ENCODE results near the gene DSCAM.

DSCAM gene

DNA sequence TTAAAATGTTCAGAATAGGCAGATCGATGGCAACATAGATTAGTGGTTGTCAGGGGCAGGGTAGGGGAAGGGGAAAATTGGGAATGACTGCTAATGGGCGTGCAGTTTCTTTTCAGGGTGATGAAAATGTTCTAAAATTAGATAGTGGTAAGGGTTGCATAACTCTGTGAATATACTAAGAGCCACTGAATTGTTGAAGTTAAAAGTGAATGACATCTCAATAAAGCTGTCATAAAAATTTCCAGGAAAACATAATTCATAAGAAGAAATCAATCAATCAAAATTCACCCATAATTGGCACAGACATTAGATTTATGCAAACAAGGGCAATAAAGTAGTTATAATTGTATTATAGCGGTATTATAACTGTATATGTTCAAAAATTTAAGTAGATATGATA is 751.5 kb downstream of the DSCAM start:
- no peak overlapping the region for H3K18ac ChIP-seq (ENCODE audit: low read length)
- no peak overlapping the region for H2BK5ac ChIP-seq (ENCODE audit: low read length)
- no peak overlapping the region for H3K9ac ChIP-seq (ENCODE audit: low read length)
- no peak overlapping the region for H2AK5ac ChIP-seq (ENCODE audit: low read length)
- no peak overlapping the region for H2BK120ac ChIP-seq (ENCODE audit: low read depth, low read length)
- no peak overlapping the region for H4K5ac ChIP-seq (ENCODE audit: low read length)
- no peak overlapping the region for H3K27ac ChIP-seq (ENCODE audit: low read depth, low read length)
- H3K79me1 ChIP-seq (ENCODE audit: low read length): no peaks in the 10 kb centered on the region
- no peak overlapping the region for H3K4me3 ChIP-seq (ENCODE audit: low read length)
- DNase-seq: no peak
- no peak overlapping the region for H3K4ac ChIP-seq (ENCODE audit: low read depth, low read length)
- no peak overlapping the region for H2BK15ac ChIP-seq (replicated peaks; ENCODE audit: low read depth)
- no CpG with 5 or more reads among the region's 3 CpGs for WGBS (ENCODE audit: extremely low coverage, insufficient coverage, low lambda C conversion rate)
- H3K36me3 ChIP-seq (ENCODE audit: control insufficient read depth, insufficient read depth, low read length): no peaks in the 10 kb centered on the region
- H3K79me2 ChIP-seq (ENCODE audit: control insufficient read depth, insufficient read depth, low read length): no peaks in the 10 kb centered on the region
- H3K27me3 ChIP-seq (ENCODE audit: insufficient read depth, low read length, poor library complexity): no peaks in the 10 kb centered on the region
- no peak overlapping the region for H3K23ac ChIP-seq (ENCODE audit: low read length)
- no peak overlapping the region for H3K56ac ChIP-seq (ENCODE audit: low read length)
- H3K4me1 ChIP-seq (ENCODE audit: control insufficient read depth, low read depth, low read length): no peaks in the 10 kb centered on the region
- no peak overlapping the region for H4K8ac ChIP-seq (ENCODE audit: low read depth, low read length)
- H3K4me2 ChIP-seq (ENCODE audit: low read length): no peak overlapping the region

GRCh38 chr21:40080385-40080784 is 766.6 kb downstream of the DSCAM start:
- no peak for DNase-seq
- Histone ChIP-seq H3K4me3 (ENCODE audit: low read length) (no peak overlapping the region), H3K27ac (ENCODE audit: low read depth, low read length) (no peak overlapping the region), H4K5ac (ENCODE audit: low read length) (no peak overlapping the region), H2AK5ac (ENCODE audit: low read length) (no peak overlapping the region), H3K4ac (ENCODE audit: low read depth, low read length) (no peak overlapping the region), H2BK120ac (ENCODE audit: low read depth, low read length) (no peak overlapping the region), H3K4me2 (ENCODE audit: low read length) (no peak overlapping the region), H3K18ac (ENCODE audit: low read length) (no peak overlapping the region), H3K56ac (ENCODE audit: low read length) (no peak overlapping the region), H3K27me3 (ENCODE audit: insufficient read depth, low read length, poor library complexity) (no peaks in the 10 kb centered on the region), H3K36me3 (ENCODE audit: control insufficient read depth, insufficient read depth, low read length) (no peaks in the 10 kb centered on the region), H4K8ac (ENCODE audit: low read depth, low read length) (no peak overlapping the region), H3K79me2 (ENCODE audit: control insufficient read depth, insufficient read depth, low read length) (no peaks in the 10 kb centered on the region), H3K79me1 (ENCODE audit: low read length) (no peaks in the 10 kb centered on the region), H3K23ac (ENCODE audit: low read length) (no peak overlapping the region), H3K9ac (ENCODE audit: low read length) (no peak overlapping the region), H2BK15ac (replicated peaks; ENCODE audit: low read depth) (no peak overlapping the region), H2BK5ac (ENCODE audit: low read length) (no peak overlapping the region), H3K4me1 (ENCODE audit: control insufficient read depth, low read depth, low read length) (no peaks in the 10 kb centered on the region)
- no CpG with 5 or more reads among the region's 3 CpGs for WGBS (ENCODE audit: extremely low coverage, insufficient coverage, low lambda C conversion rate)

- Histone ChIP-seq H3K79me1 (ENCODE audit: low read length) (no peaks in the 10 kb centered on the region), H3K4ac (ENCODE audit: low read depth, low read length) (no peak overlapping the region), H3K4me3 (ENCODE audit: low read length) (no peak overlapping the region), H4K8ac (ENCODE audit: low read depth, low read length) (no peak overlapping the region), H3K23ac (ENCODE audit: low read length) (no peak overlapping the region), H3K4me1 (ENCODE audit: control insufficient read depth, low read depth, low read length) (no peaks in the 10 kb centered on the region), H3K27ac (ENCODE audit: low read depth, low read length) (no peak overlapping the region), H2BK120ac (ENCODE audit: low read depth, low read length) (no peak overlapping the region), H3K4me2 (ENCODE audit: low read length) (no peak overlapping the region), H4K5ac (ENCODE audit: low read length) (no peak overlapping the region), H2BK5ac (ENCODE audit: low read length) (no peak overlapping the region), H3K9ac (ENCODE audit: low read length) (no peak overlapping the region), H3K18ac (ENCODE audit: low read length) (no peak overlapping the region), H2AK5ac (ENCODE audit: low read length) (no peak overlapping the region), H3K56ac (ENCODE audit: low read length) (no peak overlapping the region), H3K27me3 (ENCODE audit: insufficient read depth, low read length, poor library complexity) (no peaks in the 10 kb centered on the region), H2BK15ac (replicated peaks; ENCODE audit: low read depth) (no peak overlapping the region), H3K36me3 (ENCODE audit: control insufficient read depth, insufficient read depth, low read length) (no peaks in the 10 kb centered on the region), H3K79me2 (ENCODE audit: control insufficient read depth, insufficient read depth, low read length) (no peaks in the 10 kb centered on the region)
- DNase-seq: peak; percentile 12
- no CpG with 5 or more reads among the region's 8 CpGs for WGBS (ENCODE audit: extremely low coverage, insufficient coverage, low lambda C conversion rate)
Measured at GRCh38 chr21:40074710-40075109, 772.2 kb downstream of the DSCAM start.

DNA sequence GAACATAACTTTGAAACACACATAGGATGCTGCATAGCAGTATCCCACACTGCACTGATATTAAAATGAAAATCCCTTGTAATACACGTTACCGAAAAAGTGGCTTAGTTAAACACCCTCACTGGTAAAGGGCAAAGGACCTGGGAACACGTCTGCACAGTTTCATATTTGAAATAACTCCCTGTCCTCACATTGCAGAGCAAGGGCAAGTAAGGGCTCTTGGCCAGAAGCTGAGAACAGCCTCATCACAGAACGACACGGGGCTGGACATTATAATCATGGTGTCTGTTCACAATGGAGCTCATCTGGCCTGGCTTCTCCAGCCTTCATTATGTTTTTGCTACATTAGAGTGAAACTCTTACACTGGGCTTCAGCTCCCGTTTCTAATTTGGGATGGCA is 772.8 kb downstream of the DSCAM start:
- Histone ChIP-seq H3K79me2 (ENCODE audit: control insufficient read depth, insufficient read depth, low read length) (no peaks in the 10 kb centered on the region), H2BK5ac (ENCODE audit: low read length) (no peak overlapping the region), H3K4me3 (ENCODE audit: low read length) (no peak overlapping the region), H3K56ac (ENCODE audit: low read length) (no peak overlapping the region), H3K4me1 (ENCODE audit: control insufficient read depth, low read depth, low read length) (no peaks in the 10 kb centered on the region), H3K27ac (ENCODE audit: low read depth, low read length) (no peak overlapping the region), H3K9ac (ENCODE audit: low read length) (no peak overlapping the region), H3K23ac (ENCODE audit: low read length) (no peak overlapping the region), H3K4ac (ENCODE audit: low read depth, low read length) (no peak overlapping the region), H2AK5ac (ENCODE audit: low read length) (no peak overlapping the region), H2BK120ac (ENCODE audit: low read depth, low read length) (no peak overlapping the region), H4K5ac (ENCODE audit: low read length) (no peak overlapping the region), H3K27me3 (ENCODE audit: insufficient read depth, low read length, poor library complexity) (no peaks in the 10 kb centered on the region), H3K79me1 (ENCODE audit: low read length) (no peaks in the 10 kb centered on the region), H3K4me2 (ENCODE audit: low read length) (no peak overlapping the region), H3K36me3 (ENCODE audit: control insufficient read depth, insufficient read depth, low read length) (no peaks in the 10 kb centered on the region), H4K8ac (ENCODE audit: low read depth, low read length) (no peak overlapping the region), H2BK15ac (replicated peaks; ENCODE audit: low read depth) (no peak overlapping the region), H3K18ac (ENCODE audit: low read length) (no peak overlapping the region)
- DNase-seq: no peak
- no CpG with 5 or more reads among the region's 6 CpGs for WGBS (ENCODE audit: extremely low coverage, insufficient coverage, low lambda C conversion rate)

DNA sequence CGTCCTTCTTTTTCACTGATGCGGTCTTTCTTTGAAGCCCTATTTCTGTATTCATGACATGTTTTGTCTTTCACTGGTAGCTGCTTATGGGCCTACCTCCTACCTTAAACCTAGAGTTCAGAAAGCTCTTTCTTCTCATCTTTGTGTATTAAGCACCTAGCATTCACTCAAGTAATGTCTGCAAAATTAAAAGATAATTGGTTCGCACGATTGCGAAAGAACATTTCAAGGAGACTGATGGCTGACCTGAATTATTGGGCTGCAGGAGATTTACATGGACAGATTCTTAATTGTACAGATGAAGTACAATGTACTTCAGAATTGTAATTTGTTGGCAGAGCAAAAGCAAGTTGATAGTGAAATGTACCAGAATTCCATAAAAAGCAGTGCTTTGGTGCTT is 773.3 kb downstream of the DSCAM start:
- Histone ChIP-seq H4K5ac (ENCODE audit: low read length) (no peak overlapping the region), H4K8ac (ENCODE audit: low read depth, low read length) (no peak overlapping the region), H3K56ac (ENCODE audit: low read length) (no peak overlapping the region), H3K4me3 (ENCODE audit: low read length) (no peak overlapping the region), H3K9ac (ENCODE audit: low read length) (no peak overlapping the region), H3K79me2 (ENCODE audit: control insufficient read depth, insufficient read depth, low read length) (no peaks in the 10 kb centered on the region), H2AK5ac (ENCODE audit: low read length) (no peak overlapping the region), H3K18ac (ENCODE audit: low read length) (no peak overlapping the region), H3K36me3 (ENCODE audit: control insufficient read depth, insufficient read depth, low read length) (no peaks in the 10 kb centered on the region), H3K23ac (ENCODE audit: low read length) (no peak overlapping the region), H2BK120ac (ENCODE audit: low read depth, low read length) (no peak overlapping the region), H3K27ac (ENCODE audit: low read depth, low read length) (no peak overlapping the region), H3K4me1 (ENCODE audit: control insufficient read depth, low read depth, low read length) (no peaks in the 10 kb centered on the region), H2BK15ac (replicated peaks; ENCODE audit: low read depth) (no peak overlapping the region), H3K27me3 (ENCODE audit: insufficient read depth, low read length, poor library complexity) (no peaks in the 10 kb centered on the region), H2BK5ac (ENCODE audit: low read length) (no peak overlapping the region), H3K4ac (ENCODE audit: low read depth, low read length) (no peak overlapping the region), H3K4me2 (ENCODE audit: low read length) (no peak overlapping the region), H3K79me1 (ENCODE audit: low read length) (no peaks in the 10 kb centered on the region)
- no CpG with 5 or more reads among the region's 5 CpGs for WGBS (ENCODE audit: extremely low coverage, insufficient coverage, low lambda C conversion rate)
- DNase-seq: no peak

- Histone ChIP-seq H2BK5ac (ENCODE audit: low read length) (no peak overlapping the region), H3K36me3 (ENCODE audit: control insufficient read depth, insufficient read depth, low read length) (no peaks in the 10 kb centered on the region), H3K18ac (ENCODE audit: low read length) (no peak overlapping the region), H3K27me3 (ENCODE audit: insufficient read depth, low read length, poor library complexity) (no peaks in the 10 kb centered on the region), H3K4me3 (ENCODE audit: low read length) (no peak overlapping the region), H4K8ac (ENCODE audit: low read depth, low read length) (no peak overlapping the region), H2AK5ac (ENCODE audit: low read length) (no peak overlapping the region), H2BK120ac (ENCODE audit: low read depth, low read length) (no peak overlapping the region), H2BK15ac (replicated peaks; ENCODE audit: low read depth) (no peak overlapping the region), H3K79me2 (ENCODE audit: control insufficient read depth, insufficient read depth, low read length) (no peaks in the 10 kb centered on the region), H3K4me2 (ENCODE audit: low read length) (no peak overlapping the region), H3K4ac (ENCODE audit: low read depth, low read length) (no peak overlapping the region), H3K79me1 (ENCODE audit: low read length) (no peaks in the 10 kb centered on the region), H3K23ac (ENCODE audit: low read length) (no peak overlapping the region), H3K9ac (ENCODE audit: low read length) (no peak overlapping the region), H4K5ac (ENCODE audit: low read length) (no peak overlapping the region), H3K4me1 (ENCODE audit: control insufficient read depth, low read depth, low read length) (no peaks in the 10 kb centered on the region), H3K27ac (ENCODE audit: low read depth, low read length) (no peak overlapping the region), H3K56ac (ENCODE audit: low read length) (no peak overlapping the region)
- WGBS (ENCODE audit: extremely low coverage, insufficient coverage, low lambda C conversion rate): no CpG with 5 or more reads among the region's 4 CpGs
- DNase-seq: no peak
Measured at GRCh38 chr21:40070871-40071270, 776.1 kb downstream of the DSCAM start.
